ENCODE data around the gene RAB27A. TPM values are rescaled to one million over a fixed set of nuclear protein-coding genes. Genes with fewer than 3 reads are reported as not detected.

RAB27A gene
- total RNA-seq, 1 experiment from 2014 or later, result 4.7 TPM

- TF ChIP-seq NFE2L1 (CRISPR knock-in tag; IDR thresholded peaks at IDR 0.05) (no peak), TEAD1 (CRISPR knock-in tag; IDR thresholded peaks at IDR 0.05) (no peak)
- TF ChIP-seq, protein P1, sequence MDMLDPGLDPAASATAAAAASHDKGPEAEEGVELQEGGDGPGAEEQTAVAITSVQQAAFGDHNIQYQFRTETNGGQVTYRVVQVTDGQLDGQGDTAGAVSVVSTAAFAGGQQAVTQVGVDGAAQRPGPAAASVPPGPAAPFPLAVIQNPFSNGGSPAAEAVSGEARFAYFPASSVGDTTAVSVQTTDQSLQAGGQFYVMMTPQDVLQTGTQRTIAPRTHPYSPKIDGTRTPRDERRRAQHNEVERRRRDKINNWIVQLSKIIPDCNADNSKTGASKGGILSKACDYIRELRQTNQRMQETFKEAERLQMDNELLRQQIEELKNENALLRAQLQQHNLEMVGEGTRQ (CRISPR knock-in tag; IDR thresholded peaks at IDR 0.05), result no peak
These were observed 32.9 kb upstream of the RAB27A start (continued) for GRCh38 chr15:55322467-55322866.

DNA sequence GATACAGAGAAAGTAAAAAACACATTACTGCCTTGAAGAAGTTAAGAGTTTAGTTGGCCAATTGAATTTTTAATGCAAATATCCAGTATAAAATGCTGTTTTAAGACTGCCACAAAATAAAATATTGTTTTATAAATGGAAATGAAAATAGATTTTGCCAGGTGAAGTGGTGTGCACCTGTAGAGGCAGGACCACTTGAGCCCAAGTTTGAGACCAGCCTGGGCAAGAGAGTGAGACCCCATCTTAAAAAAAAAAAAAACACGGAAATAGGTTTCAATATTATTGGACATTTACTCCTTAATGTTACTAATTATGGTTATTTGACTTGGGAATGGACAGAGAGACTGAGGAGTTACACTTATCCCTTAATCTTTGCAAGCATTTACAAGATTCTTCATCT lies 31.4 kb upstream of the RAB27A start:
- no peak for ATAC-seq
- 0 out of 2 replicates have a peak, but pooled peaks cover 3% of the 10 kb centered on the region for H3K36me3 Mint-ChIP-seq
- no peak for DNase-seq (ENCODE audit: low spot score)
- H3K27me3 Mint-ChIP-seq (ENCODE audit: low read depth), result no peaks in the 10 kb centered on the region
- ChIA-PET POLR2A (no interaction called here), CTCF (no interaction called here)
- no peak overlapping the region for H3K27ac Mint-ChIP-seq
- H3K4me1 Mint-ChIP-seq, result peaks cover 27% of the 10 kb centered on the region
- no peaks in the 10 kb centered on the region for H3K9me3 Mint-ChIP-seq
- no peak for TF ChIP-seq NR3C1 (CRISPR knock-in tag; conservative IDR thresholded peaks at IDR 0.05; ENCODE audit: low read depth)
- TF ChIP-seq FOXJ3 (CRISPR knock-in tag; IDR thresholded peaks at IDR 0.05; ENCODE audit: borderline replicate concordance), result no peak
- TF ChIP-seq, protein P2, sequence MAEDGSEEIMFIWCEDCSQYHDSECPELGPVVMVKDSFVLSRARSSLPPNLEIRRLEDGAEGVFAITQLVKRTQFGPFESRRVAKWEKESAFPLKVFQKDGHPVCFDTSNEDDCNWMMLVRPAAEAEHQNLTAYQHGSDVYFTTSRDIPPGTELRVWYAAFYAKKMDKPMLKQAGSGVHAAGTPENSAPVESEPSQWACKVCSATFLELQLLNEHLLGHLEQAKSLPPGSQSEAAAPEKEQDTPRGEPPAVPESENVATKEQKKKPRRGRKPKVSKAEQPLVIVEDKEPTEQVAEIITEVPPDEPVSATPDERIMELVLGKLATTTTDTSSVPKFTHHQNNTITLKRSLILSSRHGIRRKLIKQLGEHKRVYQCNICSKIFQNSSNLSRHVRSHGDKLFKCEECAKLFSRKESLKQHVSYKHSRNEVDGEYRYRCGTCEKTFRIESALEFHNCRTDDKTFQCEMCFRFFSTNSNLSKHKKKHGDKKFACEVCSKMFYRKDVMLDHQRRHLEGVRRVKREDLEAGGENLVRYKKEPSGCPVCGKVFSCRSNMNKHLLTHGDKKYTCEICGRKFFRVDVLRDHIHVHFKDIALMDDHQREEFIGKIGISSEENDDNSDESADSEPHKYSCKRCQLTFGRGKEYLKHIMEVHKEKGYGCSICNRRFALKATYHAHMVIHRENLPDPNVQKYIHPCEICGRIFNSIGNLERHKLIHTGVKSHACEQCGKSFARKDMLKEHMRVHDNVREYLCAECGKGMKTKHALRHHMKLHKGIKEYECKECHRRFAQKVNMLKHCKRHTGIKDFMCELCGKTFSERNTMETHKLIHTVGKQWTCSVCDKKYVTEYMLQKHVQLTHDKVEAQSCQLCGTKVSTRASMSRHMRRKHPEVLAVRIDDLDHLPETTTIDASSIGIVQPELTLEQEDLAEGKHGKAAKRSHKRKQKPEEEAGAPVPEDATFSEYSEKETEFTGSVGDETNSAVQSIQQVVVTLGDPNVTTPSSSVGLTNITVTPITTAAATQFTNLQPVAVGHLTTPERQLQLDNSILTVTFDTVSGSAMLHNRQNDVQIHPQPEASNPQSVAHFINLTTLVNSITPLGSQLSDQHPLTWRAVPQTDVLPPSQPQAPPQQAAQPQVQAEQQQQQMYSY (CRISPR knock-in tag; IDR thresholded peaks at IDR 0.05), result no peak
- no peak for TF ChIP-seq MYBL2 (CRISPR knock-in tag; IDR thresholded peaks at IDR 0.05)
- no peak for TF ChIP-seq JUN (CRISPR knock-in tag; IDR thresholded peaks at IDR 0.05)
- TF ChIP-seq FOXP1 (CRISPR knock-in tag; IDR thresholded peaks at IDR 0.05; ENCODE audit: borderline replicate concordance), result no peak
- TF ChIP-seq, protein P3, sequence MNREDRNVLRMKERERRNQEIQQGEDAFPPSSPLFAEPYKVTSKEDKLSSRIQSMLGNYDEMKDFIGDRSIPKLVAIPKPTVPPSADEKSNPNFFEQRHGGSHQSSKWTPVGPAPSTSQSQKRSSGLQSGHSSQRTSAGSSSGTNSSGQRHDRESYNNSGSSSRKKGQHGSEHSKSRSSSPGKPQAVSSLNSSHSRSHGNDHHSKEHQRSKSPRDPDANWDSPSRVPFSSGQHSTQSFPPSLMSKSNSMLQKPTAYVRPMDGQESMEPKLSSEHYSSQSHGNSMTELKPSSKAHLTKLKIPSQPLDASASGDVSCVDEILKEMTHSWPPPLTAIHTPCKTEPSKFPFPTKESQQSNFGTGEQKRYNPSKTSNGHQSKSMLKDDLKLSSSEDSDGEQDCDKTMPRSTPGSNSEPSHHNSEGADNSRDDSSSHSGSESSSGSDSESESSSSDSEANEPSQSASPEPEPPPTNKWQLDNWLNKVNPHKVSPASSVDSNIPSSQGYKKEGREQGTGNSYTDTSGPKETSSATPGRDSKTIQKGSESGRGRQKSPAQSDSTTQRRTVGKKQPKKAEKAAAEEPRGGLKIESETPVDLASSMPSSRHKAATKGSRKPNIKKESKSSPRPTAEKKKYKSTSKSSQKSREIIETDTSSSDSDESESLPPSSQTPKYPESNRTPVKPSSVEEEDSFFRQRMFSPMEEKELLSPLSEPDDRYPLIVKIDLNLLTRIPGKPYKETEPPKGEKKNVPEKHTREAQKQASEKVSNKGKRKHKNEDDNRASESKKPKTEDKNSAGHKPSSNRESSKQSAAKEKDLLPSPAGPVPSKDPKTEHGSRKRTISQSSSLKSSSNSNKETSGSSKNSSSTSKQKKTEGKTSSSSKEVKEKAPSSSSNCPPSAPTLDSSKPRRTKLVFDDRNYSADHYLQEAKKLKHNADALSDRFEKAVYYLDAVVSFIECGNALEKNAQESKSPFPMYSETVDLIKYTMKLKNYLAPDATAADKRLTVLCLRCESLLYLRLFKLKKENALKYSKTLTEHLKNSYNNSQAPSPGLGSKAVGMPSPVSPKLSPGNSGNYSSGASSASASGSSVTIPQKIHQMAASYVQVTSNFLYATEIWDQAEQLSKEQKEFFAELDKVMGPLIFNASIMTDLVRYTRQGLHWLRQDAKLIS (CRISPR knock-in tag; IDR thresholded peaks at IDR 0.05; ENCODE audit: borderline replicate concordance), result no peak
- TF ChIP-seq, protein P4, sequence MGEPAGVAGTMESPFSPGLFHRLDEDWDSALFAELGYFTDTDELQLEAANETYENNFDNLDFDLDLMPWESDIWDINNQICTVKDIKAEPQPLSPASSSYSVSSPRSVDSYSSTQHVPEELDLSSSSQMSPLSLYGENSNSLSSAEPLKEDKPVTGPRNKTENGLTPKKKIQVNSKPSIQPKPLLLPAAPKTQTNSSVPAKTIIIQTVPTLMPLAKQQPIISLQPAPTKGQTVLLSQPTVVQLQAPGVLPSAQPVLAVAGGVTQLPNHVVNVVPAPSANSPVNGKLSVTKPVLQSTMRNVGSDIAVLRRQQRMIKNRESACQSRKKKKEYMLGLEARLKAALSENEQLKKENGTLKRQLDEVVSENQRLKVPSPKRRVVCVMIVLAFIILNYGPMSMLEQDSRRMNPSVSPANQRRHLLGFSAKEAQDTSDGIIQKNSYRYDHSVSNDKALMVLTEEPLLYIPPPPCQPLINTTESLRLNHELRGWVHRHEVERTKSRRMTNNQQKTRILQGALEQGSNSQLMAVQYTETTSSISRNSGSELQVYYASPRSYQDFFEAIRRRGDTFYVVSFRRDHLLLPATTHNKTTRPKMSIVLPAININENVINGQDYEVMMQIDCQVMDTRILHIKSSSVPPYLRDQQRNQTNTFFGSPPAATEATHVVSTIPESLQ (CRISPR knock-in tag; IDR thresholded peaks at IDR 0.05), result no peak
- no peak for TF ChIP-seq ZNF263 (CRISPR knock-in tag; IDR thresholded peaks at IDR 0.05; ENCODE audit: low read depth)
- no peak for TF ChIP-seq ZNF317 (CRISPR knock-in tag; IDR thresholded peaks at IDR 0.05; ENCODE audit: borderline replicate concordance, low read depth)
- TF ChIP-seq TCF7 (CRISPR knock-in tag; IDR thresholded peaks at IDR 0.05; ENCODE audit: low read depth), result no peak
- TF ChIP-seq ZNF281 (CRISPR knock-in tag; IDR thresholded peaks at IDR 0.05), result no peak
- no peak for TF ChIP-seq HMGA2 (CRISPR knock-in tag; IDR thresholded peaks at IDR 0.05)
- no peak for TF ChIP-seq KAT7 (CRISPR knock-in tag; IDR thresholded peaks at IDR 0.05; ENCODE audit: borderline replicate concordance)
- no peak for TF ChIP-seq GABPB1 (CRISPR knock-in tag; IDR thresholded peaks at IDR 0.05)
- TF ChIP-seq, protein P5, sequence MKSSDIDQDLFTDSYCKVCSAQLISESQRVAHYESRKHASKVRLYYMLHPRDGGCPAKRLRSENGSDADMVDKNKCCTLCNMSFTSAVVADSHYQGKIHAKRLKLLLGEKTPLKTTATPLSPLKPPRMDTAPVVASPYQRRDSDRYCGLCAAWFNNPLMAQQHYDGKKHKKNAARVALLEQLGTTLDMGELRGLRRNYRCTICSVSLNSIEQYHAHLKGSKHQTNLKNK (CRISPR knock-in tag; IDR thresholded peaks at IDR 0.05), result no peak
- H3K4me3 Mint-ChIP-seq, result no peak overlapping the region
